Ovary (tissue), 3 donors: Measurements from ENCODE around the gene TADA2B.

Experiments used
- CTCF ChIP-seq, 3 donors: fragments of 450-650 bp in 2 of 3; fragments of 200-600 bp in 1 of 3; IDR thresholded peaks; one replicate each; pipeline versions ENCODE4 v1.5.1 to v1.8.0; 2016 to 2022; ENCODE audit warnings: antibody characterized with exemption in 3 of 3, mild to moderate bottlenecking in 1 of 3
- POLR2A ChIP-seq: fragments of 450-650 bp; IDR thresholded peaks from one replicate; pipeline ENCODE4 v1.6.1; 2017; ENCODE audit warnings: antibody characterized with exemption, mild to moderate bottlenecking, moderate library complexity
- donor health status: DM: no; HTN: no; CAD: no.

GRCh38 chr4:7073059-7073458, 29.9 kb downstream of the TADA2B start:
- TF ChIP-seq CTCF (IDR thresholded peaks at IDR 0.05) (no peak), POLR2A (no peak)
